HG02763 (cell line): ENCODE measurements around the gene NLRP6.

ENCODE experiments used
- ATAC-seq: cut with Tn5 transposase; IDR thresholded peaks from one replicate; pipeline ENCODE4 v1.9.1; 2021; ENCODE audit warnings: mild to moderate bottlenecking, moderate library complexity; ENCODE audit not compliant: unreplicated experiment

The NLRP6 gene

GRCh38 chr11:292211-293121, 14.3 kb downstream of the NLRP6 start:
- ATAC-seq = no peak

- no peak for ATAC-seq
These were observed 15.2 kb downstream of the NLRP6 start for GRCh38 chr11:293271-293851.

GRCh38 chr11:293852-294661, 15.8 kb downstream of the NLRP6 start:
- ATAC-seq = no peak

GRCh38 chr11:294780-295179, 16.6 kb downstream of the NLRP6 start:
- no peak for ATAC-seq

- no peak for ATAC-seq
These were observed 17.4 kb downstream of the NLRP6 start for GRCh38 chr11:295351-296170.

GRCh38 chr11:296171-297050, 18.2 kb downstream of the NLRP6 start:
- ATAC-seq = no peak

GRCh38 chr11:297051-297585, 18.9 kb downstream of the NLRP6 start:
- no peak for ATAC-seq

- ATAC-seq = no peak
These were observed 19.6 kb downstream of the NLRP6 start for GRCh38 chr11:297586-298405.

GRCh38 chr11:298406-299065, 20.3 kb downstream of the NLRP6 start:
- no peak for ATAC-seq

GRCh38 chr11:299081-299891, 21.1 kb downstream of the NLRP6 start, which contains the start of gene IFITM5:
IFITM5 (minus strand) TSS chr11:299526; CDS start chr11:299490, 36 bp downstream.
- no peak for ATAC-seq

GRCh38 chr11:299951-300735, 21.9 kb downstream of the NLRP6 start:
- no peak for ATAC-seq

- ATAC-seq = no peak
These were observed 25.2 kb downstream of the NLRP6 start for GRCh38 chr11:303363-303762.

- no peak for ATAC-seq
These were observed 25.9 kb downstream of the NLRP6 start for GRCh38 chr11:304061-304506.

GRCh38 chr11:304915-305843, 27.0 kb downstream of the NLRP6 start:
- ATAC-seq = no peak

- no peak for ATAC-seq
These were observed 27.6 kb downstream of the NLRP6 start for GRCh38 chr11:305844-306211.
